ENCODE results near the gene PGP.

- TF ChIP-seq CTCF (IDR thresholded peaks at IDR 0.05), result no peak
- no peak for TF ChIP-seq POLR2A (IDR thresholded peaks at IDR 0.05)
Measured at GRCh38 chr16:2242598-2242997, 28.0 kb upstream of the PGP start.
